ENCODE results near the gene OSTC. TPM values are rescaled to one million over a fixed set of nuclear protein-coding genes. Genes with fewer than 3 reads are reported as not detected.

OSTC gene
- total and polyA plus RNA-seq, 9 of the 15 experiments (the other 6 are each of a cell fraction or from before 2014, with no cell fraction given) = 112 to 966 (median 235) TPM

DNA sequence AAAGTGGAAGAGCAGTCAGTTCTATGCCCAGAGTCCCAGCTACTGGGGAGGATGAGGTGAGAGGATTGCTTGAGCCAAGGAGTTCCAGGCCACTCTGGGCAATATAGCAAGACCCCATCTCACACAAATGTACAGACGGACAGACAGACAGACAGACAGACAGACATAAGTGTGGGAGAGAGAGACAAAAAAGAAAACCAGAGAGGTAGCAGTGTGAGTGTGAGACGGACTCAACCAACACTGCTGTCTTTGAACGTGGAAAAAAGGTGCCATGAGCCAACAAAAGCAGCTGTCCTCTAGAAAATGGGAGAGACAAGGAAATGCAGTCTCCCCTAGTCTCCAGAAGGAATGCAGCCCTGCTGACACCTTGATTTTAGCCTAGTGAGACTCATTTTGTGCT lies 48.2 kb upstream of the OSTC start:
- H3K4me3 ChIP-seq = no peak overlapping the region
- H3K9me3 ChIP-seq (replicated peaks; ENCODE audit: control insufficient read depth, insufficient read depth, low read depth, low read length) = no peaks in the 10 kb centered on the region
- FAIRE-seq (no peak), ATAC-seq (no peak), DNase-seq (ENCODE audit: extremely low read depth in 1 of 4, low spot score in 3 of 4) (no peak)
- no peaks in the 10 kb centered on the region for H3K27me3 ChIP-seq (ENCODE audit: control insufficient read depth in 2 of 2, insufficient read depth in 2 of 2, low read length in 2 of 2)
- POLR2A ChIA-PET = interaction anchor here (0.6 kb wide), 1 partner anchor 19 kb away, joined by 3 read pairs; no protein-coding TSS in a partner anchor
- no peaks in the 10 kb centered on the region for H3K36me3 ChIP-seq (ENCODE audit: control insufficient read depth, insufficient read depth, low read length)
- no peak overlapping the region for H3K9ac ChIP-seq (ENCODE audit: insufficient read depth in 1 of 2, low read depth in 2 of 2, low read length in 2 of 2)
- no peaks in the 10 kb centered on the region for H4K20me1 ChIP-seq (replicated peaks; ENCODE audit: control insufficient read depth, insufficient read depth, low read length)
- no peaks in the 10 kb centered on the region for H3K9me1 ChIP-seq (ENCODE audit: control insufficient read depth, insufficient read depth, low read length)
- WGBS (ENCODE audit: insufficient coverage, low coverage, missing lambda C conversion rate) = 39% methylated on average over 2 of the region's 3 CpGs
- no peaks in the 10 kb centered on the region for H3K79me2 ChIP-seq (ENCODE audit: control insufficient read depth, insufficient read depth, low read length)
- H3K4me2 ChIP-seq (ENCODE audit: insufficient read depth, low read length) = no peak overlapping the region
- H3K4me1 ChIP-seq (replicated peaks in 1 of 2; ENCODE audit: control insufficient read depth in 2 of 2, insufficient read depth in 2 of 2, low read length in 2 of 2) = no peaks in the 10 kb centered on the region; a peak in 1 of 5 replicates
- CTCF ChIA-PET (ENCODE audit: low intra/inter-chr PET ratio) = no interaction called here
- in situ Hi-C loops (cut with MboI) (no loop called here), intact Hi-C loops (cut with micrococcal nuclease) (no loop called here)
- no TSS peak for BruUV-seq (replicated peaks)
- no peak overlapping the region for H2AFZ ChIP-seq (ENCODE audit: low read depth, low read length)
- no peak overlapping the region for H3K27ac ChIP-seq (ENCODE audit: extremely low read depth, low read depth, low read length)
- TF ChIP-seq, protein P1, sequence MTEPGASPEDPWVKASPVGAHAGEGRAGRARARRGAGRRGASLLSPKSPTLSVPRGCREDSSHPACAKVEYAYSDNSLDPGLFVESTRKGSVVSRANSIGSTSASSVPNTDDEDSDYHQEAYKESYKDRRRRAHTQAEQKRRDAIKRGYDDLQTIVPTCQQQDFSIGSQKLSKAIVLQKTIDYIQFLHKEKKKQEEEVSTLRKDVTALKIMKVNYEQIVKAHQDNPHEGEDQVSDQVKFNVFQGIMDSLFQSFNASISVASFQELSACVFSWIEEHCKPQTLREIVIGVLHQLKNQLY (CRISPR knock-in tag; conservative IDR thresholded peaks at IDR 0.05) = no peak
- TF ChIP-seq ILK (tag; IDR thresholded peaks at IDR 0.05; ENCODE audit: borderline replicate concordance, low read depth) (no peak), NCOR1 (IDR thresholded peaks at IDR 0.05) (no peak), SMARCE1 (IDR thresholded peaks at IDR 0.05) (no peak), HDAC3 (IDR thresholded peaks at IDR 0.05; ENCODE audit: borderline replicate concordance, partially characterized antibody) (no peak), ZNF140 (CRISPR knock-in tag; IDR thresholded peaks at IDR 0.05) (no peak), STAT5A (IDR thresholded peaks at IDR 0.05; ENCODE audit: borderline replicate concordance, low read length) (no peak), ZFP36 (IDR thresholded peaks at IDR 0.05; ENCODE audit: low read depth, low read length, partially characterized antibody) (no peak), BRD9 (IDR thresholded peaks at IDR 0.05; ENCODE audit: low read depth, partially characterized antibody) (no peak), PTRF (tag; IDR thresholded peaks at IDR 0.05) (no peak)
- TF ChIP-seq, protein P2, sequence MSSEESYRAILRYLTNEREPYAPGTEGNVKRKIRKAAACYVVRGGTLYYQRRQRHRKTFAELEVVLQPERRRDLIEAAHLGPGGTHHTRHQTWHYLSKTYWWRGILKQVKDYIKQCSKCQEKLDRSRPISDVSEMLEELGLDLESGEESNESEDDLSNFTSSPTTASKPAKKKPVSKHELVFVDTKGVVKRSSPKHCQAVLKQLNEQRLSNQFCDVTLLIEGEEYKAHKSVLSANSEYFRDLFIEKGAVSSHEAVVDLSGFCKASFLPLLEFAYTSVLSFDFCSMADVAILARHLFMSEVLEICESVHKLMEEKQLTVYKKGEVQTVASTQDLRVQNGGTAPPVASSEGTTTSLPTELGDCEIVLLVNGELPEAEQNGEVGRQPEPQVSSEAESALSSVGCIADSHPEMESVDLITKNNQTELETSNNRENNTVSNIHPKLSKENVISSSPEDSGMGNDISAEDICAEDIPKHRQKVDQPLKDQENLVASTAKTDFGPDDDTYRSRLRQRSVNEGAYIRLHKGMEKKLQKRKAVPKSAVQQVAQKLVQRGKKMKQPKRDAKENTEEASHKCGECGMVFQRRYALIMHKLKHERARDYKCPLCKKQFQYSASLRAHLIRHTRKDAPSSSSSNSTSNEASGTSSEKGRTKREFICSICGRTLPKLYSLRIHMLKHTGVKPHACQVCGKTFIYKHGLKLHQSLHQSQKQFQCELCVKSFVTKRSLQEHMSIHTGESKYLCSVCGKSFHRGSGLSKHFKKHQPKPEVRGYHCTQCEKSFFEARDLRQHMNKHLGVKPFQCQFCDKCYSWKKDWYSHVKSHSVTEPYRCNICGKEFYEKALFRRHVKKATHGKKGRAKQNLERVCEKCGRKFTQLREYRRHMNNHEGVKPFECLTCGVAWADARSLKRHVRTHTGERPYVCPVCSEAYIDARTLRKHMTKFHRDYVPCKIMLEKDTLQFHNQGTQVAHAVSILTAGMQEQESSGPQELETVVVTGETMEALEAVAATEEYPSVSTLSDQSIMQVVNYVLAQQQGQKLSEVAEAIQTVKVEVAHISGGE (CRISPR knock-in tag; IDR thresholded peaks at IDR 0.05) = no peak
- TF ChIP-seq, protein P3, sequence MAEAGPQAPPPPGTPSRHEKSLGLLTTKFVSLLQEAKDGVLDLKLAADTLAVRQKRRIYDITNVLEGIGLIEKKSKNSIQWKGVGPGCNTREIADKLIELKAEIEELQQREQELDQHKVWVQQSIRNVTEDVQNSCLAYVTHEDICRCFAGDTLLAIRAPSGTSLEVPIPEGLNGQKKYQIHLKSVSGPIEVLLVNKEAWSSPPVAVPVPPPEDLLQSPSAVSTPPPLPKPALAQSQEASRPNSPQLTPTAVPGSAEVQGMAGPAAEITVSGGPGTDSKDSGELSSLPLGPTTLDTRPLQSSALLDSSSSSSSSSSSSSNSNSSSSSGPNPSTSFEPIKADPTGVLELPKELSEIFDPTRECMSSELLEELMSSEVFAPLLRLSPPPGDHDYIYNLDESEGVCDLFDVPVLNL (CRISPR knock-in tag; IDR thresholded peaks at IDR 0.05; ENCODE audit: low read depth) = no peak
- TF ChIP-seq, protein P4, sequence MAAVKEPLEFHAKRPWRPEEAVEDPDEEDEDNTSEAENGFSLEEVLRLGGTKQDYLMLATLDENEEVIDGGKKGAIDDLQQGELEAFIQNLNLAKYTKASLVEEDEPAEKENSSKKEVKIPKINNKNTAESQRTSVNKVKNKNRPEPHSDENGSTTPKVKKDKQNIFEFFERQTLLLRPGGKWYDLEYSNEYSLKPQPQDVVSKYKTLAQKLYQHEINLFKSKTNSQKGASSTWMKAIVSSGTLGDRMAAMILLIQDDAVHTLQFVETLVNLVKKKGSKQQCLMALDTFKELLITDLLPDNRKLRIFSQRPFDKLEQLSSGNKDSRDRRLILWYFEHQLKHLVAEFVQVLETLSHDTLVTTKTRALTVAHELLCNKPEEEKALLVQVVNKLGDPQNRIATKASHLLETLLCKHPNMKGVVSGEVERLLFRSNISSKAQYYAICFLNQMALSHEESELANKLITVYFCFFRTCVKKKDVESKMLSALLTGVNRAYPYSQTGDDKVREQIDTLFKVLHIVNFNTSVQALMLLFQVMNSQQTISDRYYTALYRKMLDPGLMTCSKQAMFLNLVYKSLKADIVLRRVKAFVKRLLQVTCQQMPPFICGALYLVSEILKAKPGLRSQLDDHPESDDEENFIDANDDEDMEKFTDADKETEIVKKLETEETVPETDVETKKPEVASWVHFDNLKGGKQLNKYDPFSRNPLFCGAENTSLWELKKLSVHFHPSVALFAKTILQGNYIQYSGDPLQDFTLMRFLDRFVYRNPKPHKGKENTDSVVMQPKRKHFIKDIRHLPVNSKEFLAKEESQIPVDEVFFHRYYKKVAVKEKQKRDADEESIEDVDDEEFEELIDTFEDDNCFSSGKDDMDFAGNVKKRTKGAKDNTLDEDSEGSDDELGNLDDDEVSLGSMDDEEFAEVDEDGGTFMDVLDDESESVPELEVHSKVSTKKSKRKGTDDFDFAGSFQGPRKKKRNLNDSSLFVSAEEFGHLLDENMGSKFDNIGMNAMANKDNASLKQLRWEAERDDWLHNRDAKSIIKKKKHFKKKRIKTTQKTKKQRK (IDR thresholded peaks at IDR 0.05; ENCODE audit: borderline replicate concordance, low read depth, low read length) = no peak
